D721Med (cell line): ENCODE results near the gene STT3B.

ENCODE experiments used
- DNase-seq: peaks from one replicate; pipeline ENCODE4 v3.0.0; 2011; ENCODE audit warnings: low spot score; ENCODE audit not compliant: insufficient read length
- FAIRE-seq: peaks from 2 replicates; lab custom pipeline; 2011; peaks lifted over from hg19 to GRCh38; lab: Jason Lieb, UNC
- CTCF ChIP-seq: IDR thresholded peaks from 2 replicates; pipeline ENCODE4 v1.5.1; 2012; ENCODE audit warnings: mild to moderate bottlenecking, control low read depth; ENCODE audit not compliant: insufficient read depth; ENCODE audit errors: missing control alignments

Gene STT3B

DNA sequence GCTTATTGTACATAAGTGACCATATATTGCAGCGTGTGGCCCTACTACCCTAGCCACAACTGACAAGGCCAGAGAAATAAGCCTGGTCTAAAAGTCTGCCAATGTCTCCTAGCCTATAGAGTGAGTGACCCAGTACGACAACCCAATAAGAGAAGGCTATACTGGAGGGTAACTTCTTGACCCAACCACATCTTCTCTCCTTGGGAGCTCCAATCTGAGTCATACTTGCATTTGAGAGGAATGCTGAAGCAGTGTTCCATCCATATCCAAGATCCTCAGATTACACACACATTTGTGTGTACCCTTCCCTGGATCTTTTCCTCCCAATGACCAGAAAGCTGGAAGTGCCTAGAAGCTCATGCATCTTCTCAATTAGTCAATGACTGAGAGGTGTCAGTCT is 11.3 kb upstream of the STT3B start:
- FAIRE-seq: no peak
- TF ChIP-seq CTCF: no peak
- DNase-seq: no peak

DNA sequence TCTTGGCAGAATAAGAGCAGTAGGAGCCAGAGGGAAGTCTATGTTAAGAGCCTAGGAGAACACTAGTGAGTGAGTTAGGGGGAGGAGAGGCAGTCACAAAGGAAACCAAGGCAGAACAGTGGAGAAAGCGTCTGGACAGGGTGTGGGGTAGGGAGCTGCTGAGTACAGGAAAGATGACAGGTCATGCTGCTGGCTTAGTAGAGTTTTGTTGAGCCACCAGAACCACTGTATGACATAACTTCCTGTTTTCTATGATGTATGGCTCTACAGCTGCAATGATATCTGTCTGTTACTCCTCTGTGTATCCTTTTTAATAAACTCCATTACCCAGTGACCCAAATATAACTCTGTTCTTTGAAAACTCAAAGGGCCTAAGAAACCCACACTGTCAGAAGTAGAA is 10.6 kb upstream of the STT3B start:
- FAIRE-seq (no peak), DNase-seq (no peak)
- TF ChIP-seq CTCF: no peak

GRCh38 chr3:31523543-31523942 is 9.2 kb upstream of the STT3B start:
- FAIRE-seq: no peak
- DNase-seq: no peak
- no peak for TF ChIP-seq CTCF

DNA sequence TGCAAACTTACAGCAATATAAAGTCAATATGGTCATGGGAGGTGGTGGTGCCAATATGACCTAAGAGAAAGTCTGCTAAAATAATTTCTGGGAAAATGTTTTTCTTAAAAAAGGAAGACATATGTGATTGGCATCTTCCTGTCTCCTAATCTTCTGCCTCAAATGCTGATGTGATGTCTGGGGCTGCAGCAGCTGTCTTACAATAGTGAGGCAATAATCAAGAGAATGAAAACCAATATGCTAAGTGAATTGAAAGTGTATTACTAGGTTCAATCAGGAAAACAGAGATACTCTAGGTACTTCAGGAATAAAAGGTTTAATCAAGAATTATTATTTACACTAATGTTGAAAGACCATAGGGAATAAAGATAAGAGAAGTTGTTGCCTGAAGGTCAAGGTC is 7.2 kb upstream of the STT3B start:
- FAIRE-seq: no peak
- DNase-seq: no peak
- TF ChIP-seq CTCF: no peak

DNA sequence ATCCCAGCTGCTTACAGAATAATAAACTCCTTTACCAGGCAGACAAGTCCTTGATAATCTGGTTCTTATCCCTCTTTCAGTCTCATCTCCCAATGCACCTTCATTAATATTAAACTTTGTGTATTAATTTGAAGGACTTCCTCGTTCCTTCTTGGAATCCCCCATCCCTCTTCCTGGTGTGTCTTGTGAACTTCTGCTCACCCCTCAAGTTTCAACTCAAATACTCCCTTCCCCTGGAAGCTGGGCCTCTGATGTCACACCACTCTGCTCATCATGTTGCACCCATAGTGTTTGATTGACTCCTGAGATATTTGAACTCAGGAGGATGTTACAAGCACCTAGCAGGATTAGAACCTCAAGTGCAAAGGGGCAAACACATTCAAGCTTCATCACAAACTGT is 3.3 kb upstream of the STT3B start:
- FAIRE-seq (no peak), DNase-seq (no peak)
- no peak for TF ChIP-seq CTCF

DNA sequence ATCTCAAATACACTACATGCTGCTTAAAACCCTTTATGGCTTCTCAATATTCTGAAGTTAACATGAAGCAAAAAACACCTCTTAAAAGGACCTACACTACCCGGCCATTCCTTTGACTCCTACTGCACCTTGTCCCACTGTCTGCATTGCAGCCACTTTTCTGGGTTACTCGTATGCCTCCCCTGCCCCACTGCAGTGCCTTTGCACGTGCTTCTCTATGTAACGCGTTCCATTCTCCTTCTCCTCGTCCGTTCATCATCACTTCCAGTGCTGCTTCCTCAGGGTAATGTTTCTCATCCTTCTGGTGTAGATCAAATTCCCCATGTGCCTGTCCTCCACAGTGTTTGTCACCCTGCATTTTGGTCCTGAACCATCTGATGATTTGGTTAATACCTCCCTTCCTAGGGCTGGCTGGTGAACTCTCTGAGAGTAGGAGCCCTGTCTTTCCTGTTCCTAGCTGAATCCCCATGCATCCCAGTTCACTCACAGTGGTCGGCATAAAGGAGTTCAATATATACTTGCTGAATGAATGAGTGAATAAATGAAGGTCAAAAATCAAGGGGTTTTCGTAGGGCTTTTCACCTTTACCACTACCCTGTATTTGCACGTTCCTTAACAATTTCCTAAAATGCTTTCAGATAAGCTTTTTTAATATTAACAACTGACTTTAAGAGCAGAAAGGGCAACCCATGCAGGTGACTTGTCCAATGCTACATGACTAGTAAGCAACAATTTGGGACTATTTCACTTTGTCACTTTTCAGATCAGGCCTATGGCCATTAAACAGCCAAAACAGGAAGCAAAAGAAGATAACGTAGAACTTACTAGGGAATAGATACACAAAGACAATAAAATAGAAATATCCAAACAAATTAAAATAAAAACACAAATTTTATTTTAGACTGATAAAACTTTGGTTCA is 2.4 kb upstream of the STT3B start:
- no peak for DNase-seq
- TF ChIP-seq CTCF: no peak
- no peak for FAIRE-seq

GRCh38 chr3:31530960-31531335 is 1.8 kb upstream of the STT3B start:
- FAIRE-seq (no peak), DNase-seq (no peak)
- no peak for TF ChIP-seq CTCF
